Measurements from ENCODE around the gene OR4D9.
A peak's percentile ranks its signal among the peaks of the same experiment; 100 is the strongest.

OR4D9 gene

GRCh38 chr11:59553323-59553722 is 42.0 kb downstream of the OR4D9 start:
- no peak overlapping the region for H3K27ac ChIP-seq (replicated peaks)
- DNase-seq (ENCODE audit: low read depth in 1 of 2, low spot score in 1 of 2), result no peak
- no peak overlapping the region for H3K4me3 ChIP-seq (replicated peaks; ENCODE audit: insufficient read depth, low read length)
- no peaks in the 10 kb centered on the region for H3K27me3 ChIP-seq (ENCODE audit: insufficient read depth, poor library complexity, severe bottlenecking)
- no peak for TF ChIP-seq GABPA (IDR thresholded peaks at IDR 0.05; ENCODE audit: low read depth)

- TF ChIP-seq CTCF (IDR thresholded peaks at IDR 0.05; ENCODE audit: insufficient read depth, low read length), result no peak
- no peak for TF ChIP-seq SPI1 (IDR thresholded peaks at IDR 0.05; ENCODE audit: borderline replicate concordance, low read depth)
- TF ChIP-seq POLR2AphosphoS5 (IDR thresholded peaks at IDR 0.05; ENCODE audit: low read depth), result no peak
- TF ChIP-seq GABPA (IDR thresholded peaks at IDR 0.05; ENCODE audit: low read depth), result no peak
- TF ChIP-seq, protein P1, sequence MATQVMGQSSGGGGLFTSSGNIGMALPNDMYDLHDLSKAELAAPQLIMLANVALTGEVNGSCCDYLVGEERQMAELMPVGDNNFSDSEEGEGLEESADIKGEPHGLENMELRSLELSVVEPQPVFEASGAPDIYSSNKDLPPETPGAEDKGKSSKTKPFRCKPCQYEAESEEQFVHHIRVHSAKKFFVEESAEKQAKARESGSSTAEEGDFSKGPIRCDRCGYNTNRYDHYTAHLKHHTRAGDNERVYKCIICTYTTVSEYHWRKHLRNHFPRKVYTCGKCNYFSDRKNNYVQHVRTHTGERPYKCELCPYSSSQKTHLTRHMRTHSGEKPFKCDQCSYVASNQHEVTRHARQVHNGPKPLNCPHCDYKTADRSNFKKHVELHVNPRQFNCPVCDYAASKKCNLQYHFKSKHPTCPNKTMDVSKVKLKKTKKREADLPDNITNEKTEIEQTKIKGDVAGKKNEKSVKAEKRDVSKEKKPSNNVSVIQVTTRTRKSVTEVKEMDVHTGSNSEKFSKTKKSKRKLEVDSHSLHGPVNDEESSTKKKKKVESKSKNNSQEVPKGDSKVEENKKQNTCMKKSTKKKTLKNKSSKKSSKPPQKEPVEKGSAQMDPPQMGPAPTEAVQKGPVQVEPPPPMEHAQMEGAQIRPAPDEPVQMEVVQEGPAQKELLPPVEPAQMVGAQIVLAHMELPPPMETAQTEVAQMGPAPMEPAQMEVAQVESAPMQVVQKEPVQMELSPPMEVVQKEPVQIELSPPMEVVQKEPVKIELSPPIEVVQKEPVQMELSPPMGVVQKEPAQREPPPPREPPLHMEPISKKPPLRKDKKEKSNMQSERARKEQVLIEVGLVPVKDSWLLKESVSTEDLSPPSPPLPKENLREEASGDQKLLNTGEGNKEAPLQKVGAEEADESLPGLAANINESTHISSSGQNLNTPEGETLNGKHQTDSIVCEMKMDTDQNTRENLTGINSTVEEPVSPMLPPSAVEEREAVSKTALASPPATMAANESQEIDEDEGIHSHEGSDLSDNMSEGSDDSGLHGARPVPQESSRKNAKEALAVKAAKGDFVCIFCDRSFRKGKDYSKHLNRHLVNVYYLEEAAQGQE (IDR thresholded peaks at IDR 0.05; ENCODE audit: insufficient replicate concordance, low read depth), result no peak
- no peaks in the 10 kb centered on the region for H3K27me3 ChIP-seq (ENCODE audit: insufficient read depth, poor library complexity, severe bottlenecking)
- no peak for DNase-seq (ENCODE audit: low read depth in 1 of 2, low spot score in 1 of 2)
- peak overlapping the region; percentile 53 for H3K4me3 ChIP-seq (replicated peaks; ENCODE audit: insufficient read depth, low read length)
- H3K27ac ChIP-seq (replicated peaks), result no peak overlapping the region
These were observed 44.3 kb downstream of the OR4D9 start for GRCh38 chr11:59555601-59556114.

DNA sequence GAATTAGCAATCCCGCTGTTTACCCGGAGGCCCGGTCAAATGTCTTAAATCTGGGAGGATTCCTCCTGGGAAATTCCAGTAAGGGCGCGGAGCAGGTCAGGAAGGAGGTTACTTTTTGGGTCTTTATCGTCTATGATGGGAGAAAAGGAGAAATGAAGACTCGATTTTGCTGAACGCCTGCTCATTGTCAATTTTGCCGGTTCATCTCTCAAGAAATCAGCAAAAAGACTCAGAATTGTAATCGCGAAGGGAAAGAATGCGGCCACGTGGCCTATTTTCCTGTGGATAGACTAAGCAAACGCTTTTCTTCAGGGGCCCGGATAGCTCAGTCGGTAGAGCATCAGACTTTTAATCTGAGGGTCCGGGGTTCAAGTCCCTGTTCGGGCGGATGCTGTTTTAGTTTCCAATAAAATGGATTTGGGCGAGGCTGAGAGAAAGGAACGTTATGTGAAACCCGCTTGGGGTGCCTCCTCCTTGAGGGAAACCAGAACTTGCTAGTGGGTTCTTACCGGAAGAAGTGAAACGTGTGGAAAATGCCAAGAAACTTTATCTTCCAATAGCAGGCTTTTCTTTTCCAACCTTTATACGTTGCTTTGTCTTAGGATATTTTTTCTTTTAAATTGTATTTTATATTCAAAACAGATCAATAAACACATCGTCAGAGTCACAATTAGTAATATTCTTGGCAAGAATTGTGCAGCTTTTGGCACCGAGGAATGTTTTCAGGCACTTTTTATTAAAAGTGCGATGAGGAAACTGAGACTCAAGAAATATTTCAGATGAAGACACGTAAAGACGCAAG is 45.0 kb downstream of the OR4D9 start:
- H3K27me3 ChIP-seq (ENCODE audit: insufficient read depth, poor library complexity, severe bottlenecking), result no peaks in the 10 kb centered on the region
- TF ChIP-seq POLR2AphosphoS5 (IDR thresholded peaks at IDR 0.05; ENCODE audit: low read depth), result no peak
- TF ChIP-seq, protein P1 (IDR thresholded peaks at IDR 0.05; ENCODE audit: insufficient replicate concordance, low read depth), result no peak
- TF ChIP-seq GABPA (IDR thresholded peaks at IDR 0.05; ENCODE audit: low read depth), result no peak
- TF ChIP-seq CTCF (IDR thresholded peaks at IDR 0.05; ENCODE audit: insufficient read depth, low read length), result no peak
- TF ChIP-seq SPI1 (IDR thresholded peaks at IDR 0.05; ENCODE audit: borderline replicate concordance, low read depth), result no peak
- H3K27ac ChIP-seq (replicated peaks), result no peak overlapping the region
- peak overlapping the region; percentile 53 for H3K4me3 ChIP-seq (replicated peaks; ENCODE audit: insufficient read depth, low read length)
- DNase-seq (ENCODE audit: low read depth in 1 of 2, low spot score in 1 of 2), result peak in 1 of 2 experiments; percentile 71

DNA sequence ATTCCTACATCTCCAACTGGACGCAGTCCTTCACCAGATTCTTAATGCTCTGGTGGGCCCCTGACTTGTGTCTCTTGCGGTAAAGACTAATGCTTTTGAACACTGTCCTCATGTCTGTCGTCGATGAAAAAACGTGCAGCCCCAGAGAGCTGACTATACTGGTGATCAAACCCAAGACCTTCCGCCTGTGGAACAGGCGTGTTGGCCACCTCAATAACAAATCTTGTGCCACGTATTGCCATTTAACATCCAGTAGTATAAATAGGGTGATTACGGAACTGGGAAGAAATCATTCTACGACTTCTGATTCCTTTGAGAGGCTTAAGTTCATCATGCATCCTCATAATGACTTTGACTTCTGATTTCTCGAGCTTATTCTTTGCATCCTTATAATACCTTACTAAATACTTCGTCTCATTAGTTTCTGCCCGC is 45.6 kb downstream of the OR4D9 start:
- peak overlapping the region; percentile 53 for H3K4me3 ChIP-seq (replicated peaks; ENCODE audit: insufficient read depth, low read length)
- no peaks in the 10 kb centered on the region for H3K27me3 ChIP-seq (ENCODE audit: insufficient read depth, poor library complexity, severe bottlenecking)
- no peak overlapping the region for H3K27ac ChIP-seq (replicated peaks)
- peak in 1 of 2 experiments; percentile 30 for DNase-seq (ENCODE audit: low read depth in 1 of 2, low spot score in 1 of 2)
- TF ChIP-seq CTCF (IDR thresholded peaks at IDR 0.05; ENCODE audit: insufficient read depth, low read length) (no peak), GABPA (IDR thresholded peaks at IDR 0.05; ENCODE audit: low read depth) (no peak), SPI1 (IDR thresholded peaks at IDR 0.05; ENCODE audit: borderline replicate concordance, low read depth) (no peak), POLR2AphosphoS5 (IDR thresholded peaks at IDR 0.05; ENCODE audit: low read depth) (no peak)
- TF ChIP-seq, protein P1 (IDR thresholded peaks at IDR 0.05; ENCODE audit: insufficient replicate concordance, low read depth), result no peak

Data from HL-60 (cell line).